ENCODE results near the gene INSL3. TPM values are rescaled to one million over a fixed set of nuclear protein-coding genes. Genes with fewer than 3 reads are reported as not detected.

The INSL3 gene
- total RNA-seq, 2 donors from 2014 or later, result 6.3 to 10.5 TPM

DNA sequence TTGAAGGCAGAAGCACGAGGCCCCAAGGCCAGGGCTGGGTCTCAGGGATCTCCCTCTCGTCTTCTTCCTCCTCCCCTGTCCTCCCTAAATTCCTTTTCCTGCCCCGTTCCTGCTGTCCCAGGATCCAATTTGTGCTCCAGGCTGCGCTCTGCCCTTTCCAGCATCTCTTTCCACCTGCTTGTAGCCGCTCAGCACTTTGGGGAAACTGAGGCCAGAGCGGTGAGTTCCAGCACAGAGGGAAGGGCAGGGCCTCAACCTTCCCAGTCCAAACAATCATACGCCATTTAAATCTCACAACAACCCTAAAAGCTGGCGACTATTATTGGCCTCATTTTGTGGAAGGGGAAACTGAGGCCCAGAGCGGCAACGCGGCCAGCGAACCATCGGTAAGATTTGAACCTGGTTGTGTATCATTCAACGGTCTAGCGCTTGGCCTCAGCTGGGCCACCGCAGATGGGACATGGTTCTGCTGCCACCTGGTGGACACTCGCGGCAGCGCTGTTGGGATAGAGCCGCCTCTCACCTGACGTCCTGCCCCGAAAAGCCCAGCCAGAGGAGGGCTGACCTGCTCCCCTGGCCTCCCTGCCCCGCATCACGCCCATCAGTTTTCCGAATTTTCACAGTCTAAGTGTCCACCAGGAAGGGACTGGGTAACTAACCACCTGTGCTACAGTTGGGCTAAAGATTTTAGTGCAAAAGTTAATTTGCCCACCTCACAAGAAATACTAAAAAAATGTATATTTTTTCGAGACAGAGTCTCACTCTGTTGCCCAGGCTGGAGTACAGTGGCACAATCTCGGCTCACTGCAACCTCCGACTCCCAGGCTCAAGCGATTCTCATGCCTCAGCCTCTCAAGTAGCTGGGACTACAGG lies 34.2 kb upstream of the INSL3 start:
- Mint-ChIP-seq H3K27ac (no peak overlapping the region), H3K9me3 (peaks cover 0 to 4% of the 10 kb centered on the region in 2 donors), H3K36me3 (peaks cover 11 to 22% of the 10 kb centered on the region in 2 donors)
- ATAC-seq, result peak; percentile 41 to 46
- peak; percentile 91 to 98 for DNase-seq (ENCODE audit: low spot score in 2 of 2)

DNA sequence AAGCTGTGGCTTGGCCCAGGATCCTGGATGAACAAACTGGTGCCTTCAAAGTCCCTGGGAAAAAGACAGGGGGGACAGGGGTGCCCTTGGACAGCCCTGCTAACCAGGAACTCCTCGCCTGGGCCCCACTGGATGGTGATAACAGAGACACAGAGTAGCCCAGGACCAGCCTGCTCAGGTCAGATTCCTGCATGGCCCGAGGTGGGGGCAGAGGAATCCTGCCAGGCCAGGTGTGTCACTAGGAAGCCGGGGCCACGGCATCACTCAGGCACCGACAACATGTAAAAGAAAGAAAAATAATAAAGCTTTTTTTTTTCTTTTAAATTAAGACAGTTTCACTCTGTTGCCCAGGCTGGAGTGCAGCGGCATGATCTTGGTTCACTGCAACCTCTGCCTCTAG lies 32.7 kb upstream of the INSL3 start:
- ATAC-seq (no peak), DNase-seq (ENCODE audit: low spot score in 2 of 2) (no peak)
- H3K27ac Mint-ChIP-seq, result no peak overlapping the region
- peaks cover 0 to 17% of the 10 kb centered on the region in 2 donors for H3K36me3 Mint-ChIP-seq
- H3K9me3 Mint-ChIP-seq, result peaks cover 0 to 4% of the 10 kb centered on the region in 2 donors

DNA sequence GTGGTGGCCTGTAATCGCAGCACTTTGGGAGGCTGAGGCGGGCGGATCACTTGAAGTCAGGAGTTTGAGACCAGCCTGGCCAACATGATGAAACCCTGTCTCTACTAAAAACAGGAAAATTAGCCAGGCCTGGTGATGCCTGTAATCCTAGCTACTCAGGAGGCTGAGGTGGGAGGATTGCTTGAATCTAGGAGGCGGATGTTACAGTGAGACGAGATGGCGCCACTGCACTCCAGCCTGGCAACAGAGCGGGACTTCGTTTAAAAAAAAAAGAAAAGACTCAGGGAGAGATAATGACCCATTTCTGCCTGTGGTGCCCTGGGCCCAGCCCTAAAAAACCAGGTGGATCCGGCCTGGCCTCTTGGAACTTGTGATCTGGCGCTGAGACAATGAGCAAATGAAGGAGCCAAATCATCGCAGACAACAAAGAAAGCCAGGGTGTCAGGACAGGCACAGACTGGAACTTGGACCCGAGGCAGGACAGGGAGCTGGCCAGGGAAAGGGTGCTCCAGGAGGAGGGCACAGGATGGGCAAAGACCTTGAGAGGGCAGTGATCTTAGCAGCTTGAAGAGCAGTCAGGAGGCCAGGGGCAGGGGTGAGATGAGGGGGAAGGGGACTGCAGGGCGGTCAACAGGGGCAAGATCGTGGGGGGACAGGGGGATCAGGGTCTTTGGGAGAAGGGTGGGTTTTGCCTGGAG lies 27.4 kb upstream of the INSL3 start:
- Mint-ChIP-seq H3K36me3 (peaks cover 5 to 40% of the 10 kb centered on the region in 2 donors), H3K9me3 (peaks cover 0 to 4% of the 10 kb centered on the region in 2 donors), H3K27ac (peak overlapping the region; percentile 85 to 98)
- ATAC-seq (no peak), DNase-seq (ENCODE audit: low spot score in 2 of 2) (no peak)

DNA sequence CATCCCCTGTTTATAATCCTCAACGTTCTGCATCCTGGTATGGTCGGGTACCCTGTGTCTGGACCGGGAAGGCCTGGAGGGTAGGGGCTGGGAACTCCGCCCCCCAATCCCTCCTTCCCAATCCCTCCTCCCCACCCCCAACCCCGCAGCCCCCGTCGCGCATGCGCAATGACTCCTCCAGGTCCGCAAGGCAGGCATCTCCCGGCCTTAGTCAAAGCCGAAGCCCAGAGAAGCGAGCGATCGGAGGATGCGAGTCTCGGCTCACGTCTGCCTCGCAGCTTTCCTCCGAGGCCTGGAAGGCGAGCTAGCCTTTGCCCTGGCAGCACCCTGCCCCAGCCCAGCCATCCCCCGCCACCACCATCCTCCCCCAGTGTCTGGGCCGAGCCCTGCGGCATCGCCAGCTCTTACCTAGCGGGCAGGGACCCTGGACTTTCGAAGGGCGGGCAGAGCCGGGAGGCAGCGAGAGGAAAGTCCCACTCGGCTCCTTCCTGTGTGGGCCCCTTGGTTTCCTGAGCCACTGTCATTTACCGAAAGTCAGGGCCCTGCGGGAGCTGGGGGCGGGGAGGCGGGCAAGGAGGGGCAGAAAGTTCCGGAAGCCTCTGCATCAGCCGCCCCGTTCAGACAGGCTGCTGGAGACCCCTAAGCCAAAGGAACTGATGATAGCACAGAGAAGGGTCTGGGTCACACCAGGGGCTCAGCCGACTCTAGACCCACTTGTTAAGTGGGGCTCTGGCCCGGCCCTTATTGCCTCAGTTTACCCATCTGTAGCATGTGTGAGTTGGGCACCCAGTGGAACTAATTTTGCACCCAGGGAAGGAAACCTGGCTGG lies 26.4 kb upstream of the INSL3 start, which contains the start of gene JAK3:
JAK3 (minus strand) TSS at position 445 of the 829 bp plus-strand sequence. CDS start 3,565 bp downstream, outside the sequence.
- peak; percentile 84 to 91 for DNase-seq (ENCODE audit: low spot score in 2 of 2)
- peak; percentile 79 to 90 for ATAC-seq
- H3K36me3 Mint-ChIP-seq, result peaks cover 5 to 46% of the 10 kb centered on the region in 2 donors
- H3K9me3 Mint-ChIP-seq, result peaks cover 0 to 4% of the 10 kb centered on the region in 2 donors
- peak within 1 kb of the TSS; percentile 85 to 98 for H3K27ac Mint-ChIP-seq

DNA sequence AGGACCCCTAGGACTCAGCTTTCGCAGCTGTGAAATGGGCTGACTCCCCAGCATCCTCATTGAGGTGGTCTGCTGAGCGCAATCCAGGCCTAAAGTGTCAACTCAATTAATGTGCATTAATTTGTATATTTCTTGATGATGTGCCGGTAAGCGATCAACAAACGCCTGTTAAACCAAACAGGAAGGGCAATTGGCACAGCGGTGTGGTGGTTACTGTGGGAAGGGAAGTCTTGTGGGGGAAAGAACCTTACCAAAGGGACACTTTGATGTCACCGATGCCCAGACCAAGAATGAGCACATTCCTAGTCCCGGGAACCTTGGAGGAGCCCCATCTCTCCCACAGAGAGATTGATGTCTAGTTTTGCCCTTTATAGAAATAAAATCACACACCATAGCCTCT lies 24.8 kb upstream of the INSL3 start:
- peak in 1 of 2 donors; percentile 27 for ATAC-seq
- H3K36me3 Mint-ChIP-seq, result peaks cover 6 to 40% of the 10 kb centered on the region in 2 donors
- DNase-seq (ENCODE audit: low spot score in 2 of 2), result no peak
- peak overlapping the region; percentile 85 to 98 for H3K27ac Mint-ChIP-seq
- no peaks in the 10 kb centered on the region for H3K9me3 Mint-ChIP-seq

DNA sequence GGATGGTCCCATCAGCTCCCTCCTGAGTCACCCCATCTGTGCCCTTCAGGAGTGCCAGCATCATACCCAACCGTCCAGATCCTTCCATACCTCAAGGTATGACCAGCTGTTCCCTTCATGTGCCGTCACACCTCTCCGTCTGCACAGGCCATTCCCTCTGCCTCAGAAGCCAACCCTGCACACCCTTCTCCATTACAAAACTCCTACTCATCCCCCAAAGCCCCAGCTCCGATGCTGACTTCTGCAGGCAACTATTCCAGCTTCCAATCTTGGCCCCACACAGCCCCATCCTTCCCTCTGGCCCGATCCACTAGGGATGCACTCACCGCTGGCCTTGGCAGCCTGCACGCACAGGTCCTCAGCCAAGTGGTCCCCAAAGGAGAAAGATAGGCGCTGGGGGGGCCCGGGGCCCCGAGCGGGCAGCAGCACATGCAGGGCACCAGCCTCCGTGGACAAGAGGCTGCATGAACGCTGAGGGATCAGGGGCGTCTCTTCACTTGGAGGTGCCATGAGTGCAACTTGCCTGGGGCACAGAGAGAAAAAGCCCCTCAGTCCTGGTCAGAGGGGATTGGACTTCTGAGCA lies 22.7 kb upstream of the INSL3 start:
- H3K27ac Mint-ChIP-seq, result peak overlapping the region; percentile 85 to 90
- no peaks in the 10 kb centered on the region for H3K9me3 Mint-ChIP-seq
- H3K36me3 Mint-ChIP-seq, result peaks cover 11 to 39% of the 10 kb centered on the region in 2 donors
- ATAC-seq, result no peak
- no peak for DNase-seq (ENCODE audit: low spot score in 2 of 2)

DNA sequence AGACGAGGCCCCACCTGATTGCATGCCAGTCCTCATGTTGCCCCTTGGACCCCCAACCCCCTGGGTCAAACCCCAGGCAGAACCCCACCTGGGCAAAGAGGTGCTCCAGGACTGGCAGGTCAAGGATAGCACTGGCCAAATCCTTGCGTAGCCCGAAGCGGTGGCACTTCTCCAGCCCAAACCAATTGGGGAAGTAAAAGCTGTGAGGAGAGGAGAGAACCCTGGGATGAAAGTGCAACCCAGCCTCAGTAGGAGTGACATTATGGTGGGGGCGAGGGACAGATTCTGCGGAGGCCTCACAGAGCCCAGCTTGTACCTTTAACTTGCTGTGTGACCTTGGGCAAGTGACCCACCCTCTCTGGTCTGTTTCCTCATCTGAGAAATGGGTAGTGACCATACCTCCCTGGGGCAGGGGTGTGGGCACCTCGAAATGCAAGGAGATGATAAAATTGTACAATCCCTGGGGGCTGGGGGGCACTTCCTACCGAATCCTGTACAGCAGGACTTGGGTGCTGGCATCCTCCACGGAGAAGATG lies 22.0 kb upstream of the INSL3 start:
- Mint-ChIP-seq H3K27ac (no peak overlapping the region), H3K36me3 (peaks cover 11 to 43% of the 10 kb centered on the region in 2 donors), H3K9me3 (no peaks in the 10 kb centered on the region)
- no peak for ATAC-seq
- no peak for DNase-seq (ENCODE audit: low spot score in 2 of 2)

DNA sequence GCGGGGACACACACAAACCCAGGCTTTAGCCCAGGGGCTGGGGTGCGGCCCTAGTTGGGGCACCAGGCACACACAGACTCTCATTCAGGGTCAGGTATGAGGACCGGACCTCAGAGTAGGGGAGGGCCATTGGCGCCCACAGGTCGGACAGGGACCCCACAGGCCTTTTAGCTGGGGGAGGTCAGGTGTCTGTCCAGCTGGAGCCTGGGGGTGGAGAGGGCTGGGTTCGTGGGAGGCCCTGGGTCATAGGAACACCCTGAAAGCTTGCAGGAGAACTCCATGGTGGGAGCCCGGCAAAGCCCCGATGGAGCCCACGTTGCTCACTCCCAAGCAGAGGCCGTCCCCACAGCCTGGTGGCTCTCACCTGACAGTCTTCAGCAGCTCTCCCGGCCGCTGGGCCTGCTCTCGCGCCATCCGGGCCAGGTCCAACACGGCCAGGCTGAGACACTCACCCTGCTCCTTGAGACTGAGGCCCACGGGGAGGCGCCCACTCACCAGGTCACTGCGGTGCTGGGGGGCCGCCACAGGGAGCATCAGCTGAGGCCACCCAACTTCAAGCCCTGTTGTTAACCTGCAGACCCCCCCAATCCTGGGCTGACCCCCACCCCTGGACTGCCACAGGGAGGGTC lies 21.5 kb upstream of the INSL3 start:
- no peak overlapping the region for H3K27ac Mint-ChIP-seq
- ATAC-seq (no peak), DNase-seq (ENCODE audit: low spot score in 2 of 2) (no peak)
- H3K36me3 Mint-ChIP-seq, result peaks cover 16 to 49% of the 10 kb centered on the region in 2 donors
- H3K9me3 Mint-ChIP-seq, result no peaks in the 10 kb centered on the region

DNA sequence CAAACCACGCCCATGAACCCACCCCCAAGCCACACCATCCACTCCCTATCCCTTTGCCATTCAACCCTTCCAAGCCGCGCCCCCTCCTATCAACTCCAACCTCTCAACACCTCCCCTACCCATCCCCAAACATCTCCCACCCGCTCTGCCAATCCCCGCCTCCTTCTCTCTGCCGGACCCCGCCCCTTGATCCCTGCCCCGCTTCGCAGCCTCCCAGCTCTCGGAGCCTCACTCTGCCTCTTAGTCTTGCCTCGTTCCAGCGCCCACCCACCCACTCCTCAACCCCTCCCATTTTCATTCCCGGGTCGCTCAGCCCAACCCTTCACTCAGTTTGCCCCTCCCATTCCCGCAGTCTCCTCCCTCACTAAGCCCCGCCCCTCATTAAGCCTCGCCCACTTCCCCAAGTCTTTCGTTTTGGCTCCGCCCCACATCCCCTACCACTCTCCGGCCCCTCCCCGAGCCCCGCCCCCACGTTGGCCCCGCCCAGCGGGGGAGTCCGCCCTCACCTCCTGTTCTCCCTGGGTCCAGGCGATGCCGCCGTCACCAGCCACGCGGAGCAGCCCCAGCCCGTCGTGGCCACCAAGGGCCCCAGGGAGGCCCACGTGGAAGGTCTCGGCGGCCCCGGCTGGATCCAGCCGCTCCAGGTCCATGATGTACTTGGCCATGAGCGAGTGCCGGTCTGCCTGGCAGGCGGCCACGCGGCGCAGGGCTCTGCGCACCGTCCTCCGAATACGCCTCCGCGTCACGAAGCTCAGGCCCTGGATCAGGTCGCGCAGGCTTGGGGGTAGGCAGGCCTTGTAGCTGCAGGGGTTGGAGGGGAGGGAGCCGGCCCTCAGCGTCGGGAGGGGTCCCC lies 20.7 kb upstream of the INSL3 start:
- peak; percentile 13 to 81 for ATAC-seq
- peak in 1 of 2 donors; percentile 74 for DNase-seq (ENCODE audit: low spot score in 2 of 2)
- H3K36me3 Mint-ChIP-seq, result peaks cover 17 to 52% of the 10 kb centered on the region in 2 donors
- H3K27ac Mint-ChIP-seq, result no peak overlapping the region
- H3K9me3 Mint-ChIP-seq, result no peaks in the 10 kb centered on the region

DNA sequence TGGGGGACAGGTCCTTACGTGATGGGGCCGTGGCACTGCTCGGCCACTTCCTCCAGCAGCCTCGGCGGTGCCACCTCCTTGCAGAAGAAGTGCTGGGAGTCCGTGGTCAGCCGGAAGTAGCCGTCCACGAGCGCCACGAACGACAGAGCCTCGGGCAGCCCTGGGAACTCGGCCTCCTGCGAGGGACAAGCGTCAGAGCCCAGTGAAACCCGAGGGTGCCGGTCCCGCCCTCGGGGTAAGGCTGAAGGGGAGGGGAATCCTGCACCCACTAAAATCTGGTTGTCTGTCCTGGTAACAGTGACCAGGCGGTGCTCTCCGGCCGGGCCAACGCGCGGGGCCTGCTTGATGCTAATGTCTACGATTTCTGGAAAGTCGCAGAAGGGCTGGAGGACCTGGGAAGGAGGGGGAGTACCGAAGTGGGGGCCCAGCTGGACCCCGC lies 20.1 kb upstream of the INSL3 start:
- Mint-ChIP-seq H3K27ac (peak overlapping the region in 1 of 2 donors; percentile 13), H3K9me3 (no peaks in the 10 kb centered on the region), H3K36me3 (peaks cover 21 to 54% of the 10 kb centered on the region in 2 donors)
- DNase-seq (ENCODE audit: low spot score in 2 of 2) (no peak), ATAC-seq (no peak)

DNA sequence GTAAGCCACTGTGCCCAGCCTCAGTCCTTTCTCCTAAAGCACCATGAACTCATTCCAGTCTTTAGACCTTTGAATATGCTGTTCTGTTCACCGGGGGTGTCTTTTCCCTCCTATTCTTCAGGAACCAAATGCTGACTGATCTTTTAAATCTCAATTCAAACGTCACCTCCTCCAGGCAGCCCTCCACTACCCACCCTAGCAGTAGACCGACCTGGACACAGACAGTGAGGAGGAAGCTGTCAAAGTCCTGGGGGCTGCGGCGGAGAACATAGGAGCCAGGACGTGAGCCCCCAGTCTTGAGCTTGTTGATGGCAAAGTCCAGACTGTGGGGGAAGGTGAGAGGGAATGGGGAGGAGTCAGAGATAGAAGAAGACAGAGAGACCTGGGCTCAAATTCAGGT lies 18.7 kb upstream of the INSL3 start:
- peaks cover 29 to 58% of the 10 kb centered on the region in 2 donors for H3K36me3 Mint-ChIP-seq
- H3K27ac Mint-ChIP-seq, result peak overlapping the region in 1 of 2 donors; percentile 72
- H3K9me3 Mint-ChIP-seq, result no peaks in the 10 kb centered on the region
- no peak for DNase-seq (ENCODE audit: low spot score in 2 of 2)
- no peak for ATAC-seq

DNA sequence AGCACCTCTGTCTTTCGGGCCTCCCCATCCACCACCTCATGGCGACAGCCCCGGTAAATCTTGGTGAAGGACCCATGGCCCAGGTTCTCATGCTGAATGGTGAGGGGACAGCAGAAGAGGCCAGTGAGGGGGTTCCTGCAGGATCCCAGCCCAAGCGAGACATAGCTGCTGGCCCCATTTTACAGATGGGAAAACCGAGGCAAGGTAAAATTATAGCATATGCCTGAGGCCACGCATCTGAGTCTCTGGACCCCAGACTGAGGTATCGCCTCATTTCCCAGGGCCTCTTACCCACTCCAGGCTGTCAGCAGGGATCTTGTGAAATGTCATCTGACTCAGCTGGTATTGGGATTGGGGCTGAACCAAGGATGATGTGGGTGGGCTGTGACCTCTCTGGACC lies 16.7 kb upstream of the INSL3 start:
- Mint-ChIP-seq H3K9me3 (no peaks in the 10 kb centered on the region), H3K27ac (peak overlapping the region in 1 of 2 donors; percentile 82), H3K36me3 (peaks cover 26 to 54% of the 10 kb centered on the region in 2 donors)
- DNase-seq (ENCODE audit: low spot score in 2 of 2) (no peak), ATAC-seq (no peak)

DNA sequence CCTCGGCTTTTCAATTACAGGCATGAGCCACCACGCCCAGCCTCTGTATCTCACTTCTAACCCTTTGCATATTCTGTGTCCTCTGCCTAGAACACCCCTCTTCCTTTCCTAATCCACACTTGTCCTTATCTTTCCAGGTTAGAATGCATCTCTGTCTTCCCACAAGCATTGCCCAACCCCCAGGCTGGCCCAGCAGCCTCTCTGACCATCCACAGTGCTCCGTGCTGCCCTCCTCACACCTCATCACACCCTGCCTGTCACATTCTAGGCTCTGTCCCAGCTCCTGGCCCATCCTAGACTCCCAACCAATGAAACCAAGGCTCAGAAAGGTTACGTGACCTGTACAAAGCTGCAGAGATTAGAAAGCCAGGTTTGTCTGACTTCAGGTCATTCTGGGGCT lies 15.2 kb upstream of the INSL3 start:
- no peak for ATAC-seq
- Mint-ChIP-seq H3K9me3 (peaks cover 0 to 4% of the 10 kb centered on the region in 2 donors), H3K36me3 (peaks cover 35 to 68% of the 10 kb centered on the region in 2 donors), H3K27ac (peak overlapping the region; percentile 69 to 81)
- DNase-seq (ENCODE audit: low spot score in 2 of 2), result no peak

DNA sequence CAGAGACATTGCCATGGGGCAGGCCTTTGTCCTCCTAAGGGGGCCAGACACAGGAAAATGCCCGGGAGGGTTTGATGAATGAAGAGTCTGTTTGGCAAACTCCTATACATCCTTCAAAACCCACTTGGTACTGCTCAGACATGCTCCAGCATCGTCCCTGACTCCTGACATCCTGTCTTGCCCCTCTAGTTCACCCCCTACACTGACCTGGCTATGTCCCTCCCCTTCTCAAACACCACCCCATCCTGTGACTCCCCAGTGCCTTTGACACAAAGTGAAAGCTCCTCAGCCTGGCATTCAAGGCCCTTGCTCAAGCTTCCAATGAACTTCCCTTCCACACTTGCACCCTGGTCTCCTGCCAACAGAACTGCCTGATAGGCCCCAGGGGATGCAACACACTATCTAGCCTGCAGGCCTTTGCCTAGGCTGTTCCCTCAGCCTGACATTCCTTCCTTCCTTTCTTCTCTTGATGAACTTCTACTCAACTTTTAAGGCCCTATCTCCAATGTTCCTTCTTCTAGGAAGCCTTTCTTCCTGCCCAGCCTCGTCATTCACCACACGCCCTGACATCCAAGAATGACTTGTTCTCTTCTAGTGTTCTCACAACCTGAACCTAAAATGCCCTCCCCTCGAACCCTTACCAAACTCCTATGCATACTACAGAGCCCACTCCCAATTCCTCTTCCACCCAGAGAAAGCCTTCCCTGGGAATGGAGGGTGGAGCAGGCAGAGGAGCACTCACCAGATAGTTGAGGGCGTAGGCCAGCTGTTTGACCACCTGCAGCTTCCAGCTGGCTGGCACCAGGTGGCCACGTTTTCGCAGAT lies 14.1 kb upstream of the INSL3 start:
- peaks cover 0 to 4% of the 10 kb centered on the region in 2 donors for H3K9me3 Mint-ChIP-seq
- ATAC-seq (no peak), DNase-seq (ENCODE audit: low spot score in 2 of 2) (no peak)
- H3K36me3 Mint-ChIP-seq, result peaks cover 34 to 69% of the 10 kb centered on the region in 2 donors
- peak overlapping the region; percentile 20 to 81 for H3K27ac Mint-ChIP-seq

Data from activated naive CD4-positive, alpha-beta T cell treated with anti-CD3 and anti-CD28 coated beads, Interleukin-2, amount 50 U/mL, for 72 hours (primary cell).